Measurements from ENCODE around the gene ENGASE. TPM values are rescaled to one million over a fixed set of nuclear protein-coding genes. Genes with fewer than 3 reads are reported as not detected.

The ENGASE gene
- total RNA-seq, 1 experiment from 2014 or later = 34.5 TPM

- intact Hi-C loops (cut with micrococcal nuclease) = no loop called here
- Mint-ChIP-seq H3K4me1 (ENCODE audit: insufficient read depth, unreplicated experiment) (no peaks in the 10 kb centered on the region), H3K27me3 (ENCODE audit: insufficient read depth, unreplicated experiment) (peaks cover 89% of the 10 kb centered on the region), H3K36me3 (ENCODE audit: insufficient read depth, unreplicated experiment) (no peaks in the 10 kb centered on the region), H3K27ac (ENCODE audit: low read depth, unreplicated experiment) (no peak overlapping the region), H3K9me3 (ENCODE audit: unreplicated experiment) (no peaks in the 10 kb centered on the region), H3K4me3 (ENCODE audit: unreplicated experiment) (no peak overlapping the region)
- TF ChIP-seq CTCF (IDR thresholded peaks at IDR 0.05; ENCODE audit: unreplicated experiment) = no peak
- no TSS peak for BruUV-seq (replicated peaks)
- DNase-seq (ENCODE audit: unreplicated experiment) = no peak
- ChIA-PET CTCF (no interaction called here), POLR2A (no interaction called here)
These were observed 56.6 kb downstream of the ENGASE start for GRCh38 chr17:79131274-79131635.

GRCh38 chr17:79131701-79132100 is 57.1 kb downstream of the ENGASE start:
- H3K4me3 Mint-ChIP-seq (ENCODE audit: unreplicated experiment) = no peak overlapping the region
- no peaks in the 10 kb centered on the region for H3K36me3 Mint-ChIP-seq (ENCODE audit: insufficient read depth, unreplicated experiment)
- H3K9me3 Mint-ChIP-seq (ENCODE audit: unreplicated experiment) = no peaks in the 10 kb centered on the region
- POLR2A ChIA-PET = no interaction called here
- TF ChIP-seq CTCF (IDR thresholded peaks at IDR 0.05; ENCODE audit: unreplicated experiment) = no peak
- no TSS peak for BruUV-seq (replicated peaks)
- no peak for DNase-seq (ENCODE audit: unreplicated experiment)
- no peak overlapping the region for H3K27ac Mint-ChIP-seq (ENCODE audit: low read depth, unreplicated experiment)
- CTCF ChIA-PET = no interaction called here
- intact Hi-C loops (cut with micrococcal nuclease) = no loop called here
- H3K4me1 Mint-ChIP-seq (ENCODE audit: insufficient read depth, unreplicated experiment) = no peaks in the 10 kb centered on the region
- peaks cover 89% of the 10 kb centered on the region for H3K27me3 Mint-ChIP-seq (ENCODE audit: insufficient read depth, unreplicated experiment)

- intact Hi-C loops (cut with micrococcal nuclease) = no loop called here
- TF ChIP-seq CTCF (IDR thresholded peaks at IDR 0.05; ENCODE audit: unreplicated experiment) = no peak
These were observed 57.8 kb downstream of the ENGASE start for GRCh38 chr17:79132271-79133064.

GRCh38 chr17:79133214-79133613 is 58.6 kb downstream of the ENGASE start:
- no peak for TF ChIP-seq CTCF (IDR thresholded peaks at IDR 0.05; ENCODE audit: unreplicated experiment)
- Mint-ChIP-seq H3K27ac (ENCODE audit: low read depth, unreplicated experiment) (no peak overlapping the region), H3K9me3 (ENCODE audit: unreplicated experiment) (no peaks in the 10 kb centered on the region), H3K4me3 (ENCODE audit: unreplicated experiment) (no peak overlapping the region), H3K27me3 (ENCODE audit: insufficient read depth, unreplicated experiment) (peaks cover 89% of the 10 kb centered on the region), H3K36me3 (ENCODE audit: insufficient read depth, unreplicated experiment) (no peaks in the 10 kb centered on the region), H3K4me1 (ENCODE audit: insufficient read depth, unreplicated experiment) (no peaks in the 10 kb centered on the region)
- intact Hi-C loops (cut with micrococcal nuclease) = no loop called here
- CTCF ChIA-PET = no interaction called here
- no TSS peak for BruUV-seq (replicated peaks)
- DNase-seq (ENCODE audit: unreplicated experiment) = no peak
- POLR2A ChIA-PET = interaction anchor here (0.6 to 0.7 kb wide), 2 partner anchors 27 to 59 kb away, joined by 3 to 5 read pairs; no protein-coding TSS in a partner anchor

More at GRCh38 chr17:79132271-79133064, 57.8 kb downstream of the ENGASE start:
- CTCF ChIA-PET = no interaction called here
- POLR2A ChIA-PET = interaction anchor here (0.6 to 0.7 kb wide), 2 partner anchors 27 to 60 kb away, joined by 3 to 5 read pairs; no protein-coding TSS in a partner anchor
- DNase-seq (ENCODE audit: unreplicated experiment) = no peak
- H3K27ac Mint-ChIP-seq (ENCODE audit: low read depth, unreplicated experiment) = no peak overlapping the region
- H3K9me3 Mint-ChIP-seq (ENCODE audit: unreplicated experiment) = no peaks in the 10 kb centered on the region
- H3K4me1 Mint-ChIP-seq (ENCODE audit: insufficient read depth, unreplicated experiment) = no peaks in the 10 kb centered on the region
- no TSS peak for BruUV-seq (replicated peaks)
- peaks cover 89% of the 10 kb centered on the region for H3K27me3 Mint-ChIP-seq (ENCODE audit: insufficient read depth, unreplicated experiment)
- H3K4me3 Mint-ChIP-seq (ENCODE audit: unreplicated experiment) = no peak overlapping the region
- no peaks in the 10 kb centered on the region for H3K36me3 Mint-ChIP-seq (ENCODE audit: insufficient read depth, unreplicated experiment)

All from MCF 10A (cell line).